GM12801 (cell line): ENCODE measurements around the gene PDLIM7.

Experiments
- TF ChIP-seq, protein P1 (sequence below): IDR thresholded peaks from one replicate; pipeline ENCODE4 v1.5.1; 2011; ENCODE audit warnings: control low read depth; ENCODE audit not compliant: insufficient read length; ENCODE audit errors: extremely low read depth

PDLIM7 gene

DNA sequence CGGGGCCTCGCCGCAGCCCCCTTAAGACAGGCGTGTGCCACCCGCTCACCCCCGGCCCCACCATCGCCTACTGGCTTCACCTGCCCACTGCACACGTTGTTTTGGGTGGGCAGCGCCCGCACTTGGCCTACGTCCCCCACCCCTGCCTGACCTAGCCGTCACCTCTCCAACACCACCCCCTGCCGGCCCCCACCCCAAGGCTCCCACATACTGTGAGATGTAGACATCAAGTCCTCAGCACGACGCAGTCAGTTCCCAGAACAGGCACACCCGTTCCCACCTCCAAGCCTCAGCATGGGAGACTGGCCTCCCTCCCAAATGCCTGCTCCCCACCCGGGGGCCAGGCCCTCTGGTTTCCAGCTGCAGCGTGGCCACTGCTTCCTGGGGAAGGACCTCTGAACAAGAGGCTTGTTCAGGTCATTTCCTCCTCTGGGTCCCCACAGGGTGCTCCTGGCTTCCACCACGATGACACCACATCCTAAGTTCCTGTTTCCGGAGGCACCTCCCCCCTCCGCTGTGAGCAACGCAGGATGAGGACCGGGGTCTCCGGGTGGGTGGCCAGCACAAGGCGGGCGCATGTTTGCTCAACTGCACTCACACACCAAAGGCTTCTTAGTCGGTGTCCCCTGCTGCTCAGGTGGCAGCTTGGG is 35.3 kb downstream of the PDLIM7 start:
- TF ChIP-seq, protein P1, sequence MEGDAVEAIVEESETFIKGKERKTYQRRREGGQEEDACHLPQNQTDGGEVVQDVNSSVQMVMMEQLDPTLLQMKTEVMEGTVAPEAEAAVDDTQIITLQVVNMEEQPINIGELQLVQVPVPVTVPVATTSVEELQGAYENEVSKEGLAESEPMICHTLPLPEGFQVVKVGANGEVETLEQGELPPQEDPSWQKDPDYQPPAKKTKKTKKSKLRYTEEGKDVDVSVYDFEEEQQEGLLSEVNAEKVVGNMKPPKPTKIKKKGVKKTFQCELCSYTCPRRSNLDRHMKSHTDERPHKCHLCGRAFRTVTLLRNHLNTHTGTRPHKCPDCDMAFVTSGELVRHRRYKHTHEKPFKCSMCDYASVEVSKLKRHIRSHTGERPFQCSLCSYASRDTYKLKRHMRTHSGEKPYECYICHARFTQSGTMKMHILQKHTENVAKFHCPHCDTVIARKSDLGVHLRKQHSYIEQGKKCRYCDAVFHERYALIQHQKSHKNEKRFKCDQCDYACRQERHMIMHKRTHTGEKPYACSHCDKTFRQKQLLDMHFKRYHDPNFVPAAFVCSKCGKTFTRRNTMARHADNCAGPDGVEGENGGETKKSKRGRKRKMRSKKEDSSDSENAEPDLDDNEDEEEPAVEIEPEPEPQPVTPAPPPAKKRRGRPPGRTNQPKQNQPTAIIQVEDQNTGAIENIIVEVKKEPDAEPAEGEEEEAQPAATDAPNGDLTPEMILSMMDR = no peak

DNA sequence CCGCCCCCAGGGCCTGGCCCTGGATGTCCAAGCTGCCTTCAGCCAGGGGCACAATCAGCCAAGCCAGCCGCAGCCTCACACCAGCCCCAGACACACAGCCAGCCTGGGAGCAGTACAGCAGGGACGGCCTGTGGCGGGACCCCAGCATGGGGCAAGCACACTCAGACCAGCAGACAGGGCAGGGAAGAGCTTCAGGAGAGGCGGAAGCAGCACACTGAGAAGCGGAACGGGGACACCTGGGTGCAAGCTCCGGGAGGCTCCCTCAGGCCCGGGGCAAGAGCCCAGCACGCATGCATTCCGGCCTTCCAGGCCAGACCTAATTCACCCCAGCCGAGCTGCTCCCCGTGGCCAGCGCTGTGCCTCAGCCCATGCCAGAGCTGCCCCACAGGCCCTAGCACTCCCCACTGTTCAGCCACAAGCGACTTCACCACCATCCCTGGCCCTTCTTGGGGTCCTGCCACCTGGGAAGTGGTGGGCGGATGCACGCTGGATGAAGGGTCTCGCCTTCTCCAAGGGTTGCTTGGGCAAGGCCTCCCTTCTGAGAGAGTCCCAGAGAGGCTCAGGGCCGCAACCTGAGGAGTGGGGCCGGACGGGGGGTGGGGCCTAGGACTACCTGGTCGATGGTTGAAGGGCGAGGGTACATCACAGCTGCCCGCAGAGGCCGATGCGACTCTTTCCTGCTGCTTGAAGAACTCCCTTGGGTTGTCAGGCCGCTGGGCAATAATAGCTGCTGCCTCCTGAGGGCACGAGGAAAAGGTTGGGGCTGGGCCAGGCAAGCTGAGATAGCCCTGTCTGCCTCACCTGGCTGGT is 37.4 kb downstream of the PDLIM7 start:
- TF ChIP-seq, protein P1 = no peak

DNA sequence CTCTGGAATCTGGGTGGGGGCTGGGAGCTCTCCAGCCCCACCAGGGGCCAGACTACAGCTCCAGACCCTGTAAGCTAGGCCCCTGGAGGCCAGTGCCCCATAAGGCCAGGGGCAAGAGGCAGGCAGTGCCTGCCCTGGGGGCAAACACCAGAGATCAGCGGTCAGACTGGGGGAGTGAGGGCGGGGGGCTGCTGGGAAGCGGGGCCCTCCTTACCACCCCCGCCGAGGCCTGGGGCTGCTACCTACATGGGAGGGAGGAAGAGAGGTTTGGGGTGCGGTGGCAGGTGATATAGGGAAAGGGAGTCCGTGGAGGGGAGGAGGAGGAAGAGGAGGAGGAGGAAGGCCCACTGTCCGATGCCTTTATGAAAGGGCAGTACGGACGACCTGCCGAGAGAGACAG is 38.0 kb downstream of the PDLIM7 start:
- TF ChIP-seq, protein P1 = no peak

DNA sequence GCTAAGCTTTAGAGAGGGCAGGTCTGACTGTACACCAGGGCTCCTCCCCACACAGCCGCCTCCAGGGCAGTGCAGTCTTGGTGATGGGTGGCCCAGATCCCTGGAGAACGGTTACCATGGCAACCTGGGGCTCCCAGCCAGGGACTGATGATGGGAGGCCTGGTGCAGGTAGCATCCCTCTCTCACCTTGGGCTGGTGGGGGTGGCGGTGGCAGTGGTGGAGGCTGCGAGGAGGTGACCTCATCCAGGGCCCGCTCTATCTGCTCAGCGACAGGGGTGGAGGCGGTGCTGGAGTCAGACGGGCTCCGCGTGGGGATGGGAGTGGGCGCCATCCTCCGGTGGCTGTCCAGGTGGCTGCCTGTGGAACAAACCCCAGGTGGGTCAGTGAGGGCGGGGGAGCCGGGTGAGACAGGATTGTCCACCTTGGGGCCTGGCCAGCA is 38.5 kb downstream of the PDLIM7 start:
- TF ChIP-seq, protein P1 = no peak

DNA sequence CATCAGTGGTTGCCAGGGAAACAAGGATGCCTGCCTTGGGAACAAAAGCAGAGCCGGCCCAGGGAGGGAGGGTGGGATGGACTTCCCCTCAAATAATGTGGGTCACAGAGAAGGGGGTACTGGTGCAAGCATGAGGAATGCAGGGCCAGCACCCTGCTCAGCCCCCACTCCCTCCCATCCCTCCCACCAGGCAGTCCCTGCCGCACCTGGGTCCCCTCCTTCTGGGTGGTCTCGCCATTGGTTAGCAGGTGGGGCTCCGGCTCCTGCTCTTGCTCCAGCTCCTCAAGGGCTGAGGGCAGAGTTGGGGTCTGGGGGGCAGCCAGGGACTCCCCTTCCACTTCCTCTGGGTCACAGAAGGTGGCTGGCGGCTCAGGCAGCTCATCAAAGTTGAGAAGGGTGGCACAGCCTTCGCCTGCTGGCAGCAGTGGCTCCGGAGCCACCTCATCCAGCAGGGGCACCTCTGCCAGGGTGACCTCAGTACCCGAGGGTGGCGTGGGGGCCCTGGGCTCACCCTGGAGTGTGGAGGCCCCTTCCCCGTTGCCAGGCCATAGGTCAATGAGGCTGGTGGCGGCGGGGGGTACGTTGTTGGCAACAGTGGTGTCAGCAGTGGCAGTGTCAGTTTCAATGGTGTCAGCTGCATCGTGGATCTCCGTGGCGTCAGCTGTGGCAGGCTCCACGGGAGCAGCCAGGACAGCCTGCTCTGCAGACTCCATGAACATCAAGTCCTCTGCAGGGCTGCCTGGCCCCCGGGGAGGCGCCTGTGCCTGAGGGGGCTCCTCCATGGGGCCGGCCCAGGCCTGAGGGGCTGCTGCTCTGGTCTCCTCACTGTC is 39.3 kb downstream of the PDLIM7 start:
- TF ChIP-seq, protein P1 = no peak

DNA sequence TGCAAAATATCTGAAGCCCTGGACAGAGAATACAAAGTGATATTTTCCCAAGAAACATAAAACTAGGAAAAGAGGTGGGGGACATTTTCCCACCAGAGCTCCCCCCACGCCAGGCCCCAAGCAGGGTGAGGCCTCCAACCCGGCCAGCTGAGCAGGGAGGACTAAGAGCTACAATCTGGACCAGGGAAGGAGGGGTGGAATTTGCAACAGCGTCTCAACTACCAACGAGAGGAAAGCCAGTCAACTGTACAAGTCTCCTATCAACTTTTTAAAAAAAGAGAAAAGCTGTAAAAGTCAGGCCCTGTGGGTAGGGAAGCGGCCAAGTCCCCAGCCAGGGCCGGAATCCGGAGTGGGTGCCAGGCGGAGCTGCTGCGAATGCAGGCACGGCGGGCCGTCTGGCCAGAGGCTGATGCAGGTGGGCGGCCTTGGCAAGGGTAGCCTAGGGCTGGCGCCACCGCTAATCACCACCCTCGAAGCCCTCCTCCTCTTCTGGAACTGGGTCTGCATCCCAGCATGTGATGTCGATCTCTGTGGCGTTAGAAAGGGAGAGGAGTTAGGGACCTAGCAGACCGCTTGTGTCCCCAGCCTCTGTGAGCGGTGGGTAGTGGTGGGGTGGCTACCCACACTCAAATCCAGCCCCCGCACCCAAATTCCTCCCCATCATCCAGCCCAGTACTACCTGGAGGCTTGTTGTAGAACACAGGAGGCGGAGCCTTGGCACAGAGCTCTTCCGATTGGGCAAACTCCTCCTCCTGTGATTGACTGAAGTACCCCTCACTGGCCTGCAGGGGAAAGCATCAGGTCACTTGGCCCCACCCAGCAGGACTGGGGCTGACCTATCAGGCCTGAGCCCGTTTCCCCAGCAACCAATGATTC is 40.2 kb downstream of the PDLIM7 start:
- TF ChIP-seq, protein P1 = no peak

DNA sequence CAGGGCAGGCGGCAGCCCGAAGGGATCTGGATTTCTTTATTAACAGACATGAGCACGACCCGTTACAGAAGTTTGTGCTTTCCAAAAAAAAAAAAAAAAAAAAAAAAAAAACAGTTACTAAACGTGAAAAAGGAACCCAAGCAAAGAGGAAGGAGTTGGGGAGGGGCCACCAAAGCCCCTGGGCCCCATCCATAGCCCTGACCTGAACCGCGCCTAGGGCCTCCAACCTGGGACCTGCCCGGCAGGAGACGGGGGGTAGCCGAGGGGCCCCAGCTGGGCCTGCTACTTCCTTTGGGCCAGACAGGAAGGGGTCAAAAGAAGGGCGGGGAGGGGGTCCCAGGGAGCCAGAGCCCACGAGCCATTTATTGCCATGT is 40.8 kb downstream of the PDLIM7 start:
- TF ChIP-seq, protein P1 = no peak
